ENCODE results near the gene RPL31.
A peak's percentile ranks its signal among the peaks of the same experiment; 100 is the strongest.

RPL31 gene

GRCh38 chr2:100983201-100983600, 18.9 kb upstream of the RPL31 start:
- H3K9ac ChIP-seq (ENCODE audit: low read depth, low read length, poor library complexity), result no peak overlapping the region
- no peak overlapping the region for H2BK5ac ChIP-seq (ENCODE audit: low read length)
- H3K4me2 ChIP-seq (ENCODE audit: insufficient read depth, low read length, poor library complexity, severe bottlenecking), result no peak overlapping the region
- no peak overlapping the region for H3K27ac ChIP-seq (replicated peaks; ENCODE audit: low read length)
- peak overlapping the region; percentile 49 for H4K8ac ChIP-seq (ENCODE audit: low read depth, low read length)
- no peak overlapping the region for H2AFZ ChIP-seq (ENCODE audit: low read length)
- H3K9me3 ChIP-seq (replicated peaks in 1 of 2; ENCODE audit: control insufficient read depth in 2 of 2, insufficient read depth in 1 of 2, low read depth in 1 of 2, low read length in 2 of 2), result no peaks in the 10 kb centered on the region
- H3K18ac ChIP-seq (ENCODE audit: low read length), result peak overlapping the region; percentile 65
- no peak overlapping the region for H3K23ac ChIP-seq (ENCODE audit: low read depth, low read length, poor library complexity)
- H3K4me1 ChIP-seq (ENCODE audit: control insufficient read depth in 2 of 2, insufficient read depth in 1 of 2, low read depth in 1 of 2, low read length in 2 of 2), result peaks cover 12 to 21% of the 10 kb centered on the region in 2 donors
- H2AK5ac ChIP-seq (ENCODE audit: low read depth, low read length), result peak overlapping the region; percentile 82
- H3K79me1 ChIP-seq (ENCODE audit: low read depth, low read length), result no peaks in the 10 kb centered on the region
- H2BK12ac ChIP-seq (ENCODE audit: low read length), result no peak overlapping the region
- H3K27me3 ChIP-seq (ENCODE audit: control insufficient read depth in 3 of 3, insufficient read depth in 3 of 3, low read depth in 1 of 3, low read length in 3 of 3), result peaks cover 0 to 3% (median 0%) of the 10 kb centered on the region in 3 experiments
- no CpG with 5 or more reads among the region's 12 CpGs for WGBS, 2 donors (ENCODE audit: extremely low coverage in 2 of 2, insufficient read length in 2 of 2, insufficient replicate concordance in 1 of 2)
- H2BK15ac ChIP-seq (ENCODE audit: low read length), result no peak overlapping the region
- peak overlapping the region; percentile 39 for H3K14ac ChIP-seq (ENCODE audit: low read length)
- peak overlapping the region; percentile 62 for H2BK120ac ChIP-seq (ENCODE audit: low read depth, low read length)
- H3K4ac ChIP-seq (ENCODE audit: low read length), result no peak overlapping the region
- H3K4me3 ChIP-seq (ENCODE audit: low read length in 2 of 2), result no peak overlapping the region
- H4K91ac ChIP-seq (ENCODE audit: low read depth, low read length, poor library complexity), result peak overlapping the region; percentile 16
- no peak for DNase-seq (ENCODE audit: low spot score)
- no peaks in the 10 kb centered on the region for H3K36me3 ChIP-seq (replicated peaks in 1 of 2; ENCODE audit: control insufficient read depth in 2 of 2, insufficient read depth in 2 of 2, low read length in 2 of 2)

- Histone ChIP-seq H3K27me3 (ENCODE audit: control insufficient read depth in 3 of 3, insufficient read depth in 3 of 3, low read depth in 1 of 3, low read length in 3 of 3) (peaks cover 0 to 3% (median 0%) of the 10 kb centered on the region in 3 experiments), H3K79me1 (ENCODE audit: low read depth, low read length) (no peaks in the 10 kb centered on the region), H4K8ac (ENCODE audit: low read depth, low read length) (no peak overlapping the region), H3K4me3 (ENCODE audit: low read length in 2 of 2) (no peak overlapping the region), H2AFZ (ENCODE audit: low read length) (no peak overlapping the region), H3K4me2 (ENCODE audit: insufficient read depth, low read length, poor library complexity, severe bottlenecking) (no peak overlapping the region), H2AK5ac (ENCODE audit: low read depth, low read length) (peak overlapping the region; percentile 82), H3K14ac (ENCODE audit: low read length) (no peak overlapping the region), H3K27ac (replicated peaks; ENCODE audit: low read length) (no peak overlapping the region), H2BK120ac (ENCODE audit: low read depth, low read length) (no peak overlapping the region), H3K4ac (ENCODE audit: low read length) (no peak overlapping the region), H2BK5ac (ENCODE audit: low read length) (no peak overlapping the region), H3K23ac (ENCODE audit: low read depth, low read length, poor library complexity) (no peak overlapping the region), H3K9me3 (replicated peaks in 1 of 2; ENCODE audit: control insufficient read depth in 2 of 2, insufficient read depth in 1 of 2, low read depth in 1 of 2, low read length in 2 of 2) (no peaks in the 10 kb centered on the region), H4K91ac (ENCODE audit: low read depth, low read length, poor library complexity) (peak overlapping the region; percentile 16), H3K4me1 (ENCODE audit: control insufficient read depth in 2 of 2, insufficient read depth in 1 of 2, low read depth in 1 of 2, low read length in 2 of 2) (peaks cover 12 to 20% of the 10 kb centered on the region in 2 donors), H2BK15ac (ENCODE audit: low read length) (no peak overlapping the region), H2BK12ac (ENCODE audit: low read length) (no peak overlapping the region), H3K36me3 (replicated peaks in 1 of 2; ENCODE audit: control insufficient read depth in 2 of 2, insufficient read depth in 2 of 2, low read length in 2 of 2) (no peaks in the 10 kb centered on the region), H3K9ac (ENCODE audit: low read depth, low read length, poor library complexity) (no peak overlapping the region), H3K18ac (ENCODE audit: low read length) (peak overlapping the region; percentile 65)
- no CpG with 5 or more reads among the region's 11 CpGs for WGBS, 2 donors (ENCODE audit: extremely low coverage in 2 of 2, insufficient read length in 2 of 2, insufficient replicate concordance in 1 of 2)
- DNase-seq (ENCODE audit: low spot score), result no peak
Measured at GRCh38 chr2:100983684-100984310, 18.3 kb upstream of the RPL31 start.

GRCh38 chr2:100984892-100985307, 17.2 kb upstream of the RPL31 start:
- H3K18ac ChIP-seq (ENCODE audit: low read length), result no peak overlapping the region
- H2AK5ac ChIP-seq (ENCODE audit: low read depth, low read length), result no peak overlapping the region
- no peak overlapping the region for H3K14ac ChIP-seq (ENCODE audit: low read length)
- H3K36me3 ChIP-seq (replicated peaks in 1 of 2; ENCODE audit: control insufficient read depth in 2 of 2, insufficient read depth in 2 of 2, low read length in 2 of 2), result no peaks in the 10 kb centered on the region
- H3K4ac ChIP-seq (ENCODE audit: low read length), result no peak overlapping the region
- no peak overlapping the region for H4K8ac ChIP-seq (ENCODE audit: low read depth, low read length)
- H3K4me3 ChIP-seq (ENCODE audit: low read length in 2 of 2), result no peak overlapping the region
- H2AFZ ChIP-seq (ENCODE audit: low read length), result no peak overlapping the region
- peaks cover 12 to 18% of the 10 kb centered on the region in 2 donors for H3K4me1 ChIP-seq (ENCODE audit: control insufficient read depth in 2 of 2, insufficient read depth in 1 of 2, low read depth in 1 of 2, low read length in 2 of 2)
- WGBS, 2 donors (ENCODE audit: extremely low coverage in 2 of 2, insufficient read length in 2 of 2, insufficient replicate concordance in 1 of 2), result no CpG with 5 or more reads among the region's 7 CpGs
- H2BK120ac ChIP-seq (ENCODE audit: low read depth, low read length), result no peak overlapping the region
- no peak overlapping the region for H2BK12ac ChIP-seq (ENCODE audit: low read length)
- no peak overlapping the region for H3K23ac ChIP-seq (ENCODE audit: low read depth, low read length, poor library complexity)
- H3K27me3 ChIP-seq (ENCODE audit: control insufficient read depth in 3 of 3, insufficient read depth in 3 of 3, low read depth in 1 of 3, low read length in 3 of 3), result peaks cover 0 to 8% (median 0%) of the 10 kb centered on the region in 3 experiments
- H2BK15ac ChIP-seq (ENCODE audit: low read length), result no peak overlapping the region
- H3K9ac ChIP-seq (ENCODE audit: low read depth, low read length, poor library complexity), result no peak overlapping the region
- peak; percentile 69 for DNase-seq (ENCODE audit: low spot score)
- H3K79me1 ChIP-seq (ENCODE audit: low read depth, low read length), result no peaks in the 10 kb centered on the region
- H2BK5ac ChIP-seq (ENCODE audit: low read length), result no peak overlapping the region
- no peak overlapping the region for H3K4me2 ChIP-seq (ENCODE audit: insufficient read depth, low read length, poor library complexity, severe bottlenecking)
- H3K9me3 ChIP-seq (replicated peaks in 1 of 2; ENCODE audit: control insufficient read depth in 2 of 2, insufficient read depth in 1 of 2, low read depth in 1 of 2, low read length in 2 of 2), result no peaks in the 10 kb centered on the region
- no peak overlapping the region for H4K91ac ChIP-seq (ENCODE audit: low read depth, low read length, poor library complexity)
- no peak overlapping the region for H3K27ac ChIP-seq (replicated peaks; ENCODE audit: low read length)

GRCh38 chr2:100986157-100986556, 15.9 kb upstream of the RPL31 start:
- Histone ChIP-seq H3K4ac (ENCODE audit: low read length) (no peak overlapping the region), H3K18ac (ENCODE audit: low read length) (peak overlapping the region; percentile 44), H3K79me1 (ENCODE audit: low read depth, low read length) (no peaks in the 10 kb centered on the region), H3K9ac (ENCODE audit: low read depth, low read length, poor library complexity) (no peak overlapping the region), H2AFZ (ENCODE audit: low read length) (no peak overlapping the region), H4K91ac (ENCODE audit: low read depth, low read length, poor library complexity) (no peak overlapping the region), H3K36me3 (replicated peaks in 1 of 2; ENCODE audit: control insufficient read depth in 2 of 2, insufficient read depth in 2 of 2, low read length in 2 of 2) (no peaks in the 10 kb centered on the region), H2BK5ac (ENCODE audit: low read length) (no peak overlapping the region), H3K4me1 (ENCODE audit: control insufficient read depth in 2 of 2, insufficient read depth in 1 of 2, low read depth in 1 of 2, low read length in 2 of 2) (peaks cover 9 to 14% of the 10 kb centered on the region in 2 donors), H3K4me3 (ENCODE audit: low read length in 2 of 2) (no peak overlapping the region), H3K9me3 (replicated peaks in 1 of 2; ENCODE audit: control insufficient read depth in 2 of 2, insufficient read depth in 1 of 2, low read depth in 1 of 2, low read length in 2 of 2) (no peaks in the 10 kb centered on the region), H3K27ac (replicated peaks; ENCODE audit: low read length) (no peak overlapping the region), H2BK120ac (ENCODE audit: low read depth, low read length) (no peak overlapping the region), H2BK15ac (ENCODE audit: low read length) (no peak overlapping the region), H3K23ac (ENCODE audit: low read depth, low read length, poor library complexity) (peak overlapping the region; percentile 31), H2BK12ac (ENCODE audit: low read length) (no peak overlapping the region), H3K4me2 (ENCODE audit: insufficient read depth, low read length, poor library complexity, severe bottlenecking) (no peak overlapping the region), H4K8ac (ENCODE audit: low read depth, low read length) (no peak overlapping the region), H3K14ac (ENCODE audit: low read length) (no peak overlapping the region), H3K27me3 (ENCODE audit: control insufficient read depth in 3 of 3, insufficient read depth in 3 of 3, low read depth in 1 of 3, low read length in 3 of 3) (peaks cover 0 to 19% (median 0%) of the 10 kb centered on the region in 3 experiments), H2AK5ac (ENCODE audit: low read depth, low read length) (no peak overlapping the region)
- WGBS, 2 donors (ENCODE audit: extremely low coverage in 2 of 2, insufficient read length in 2 of 2, insufficient replicate concordance in 1 of 2), result no CpG with 5 or more reads among the region's 11 CpGs
- no peak for DNase-seq (ENCODE audit: low spot score)
